Smooth muscle cell (in vitro differentiated cells): ENCODE measurements around the gene SRRM1. TPM values are rescaled to one million over a fixed set of nuclear protein-coding genes. Genes with fewer than 3 reads are reported as not detected.
"Not testable (repeated sequence)": the region's sequence is repeated elsewhere in the genome, so short reads cannot be mapped to it uniquely, and the experiment has no call there.

Experiments used
- DNase-seq: peaks from one replicate; lab custom pipeline; 2025; ENCODE audit not compliant: unreplicated experiment; lab: John Stamatoyannopoulos, UW
- H2AFZ ChIP-seq: fragments of 200-600 bp; sonication (generic); 2 replicates; pipeline ENCODE4 v1.6.0; 2016; ENCODE audit warnings: antibody characterized with exemption, low read depth, mild to moderate bottlenecking
- H3F3A ChIP-seq: fragments of 200-600 bp; sonication (generic); 2 replicates; pipeline ENCODE4 v1.6.0; 2017; ENCODE audit warnings: antibody characterized with exemption, low read depth
- H3K27ac ChIP-seq: fragments of 200-600 bp; sonication (generic); 2 replicates; pipeline ENCODE4 v1.5.1; 2016; ENCODE audit warnings: low read depth, mild to moderate bottlenecking
- H3K27me3 ChIP-seq: fragments of 200-600 bp; sonication (generic); 2 replicates; pipeline ENCODE4 v1.6.1; 2016; ENCODE audit warnings: low read depth, mild to moderate bottlenecking
- H3K36me3 ChIP-seq: fragments of 200-600 bp; sonication (generic); 2 replicates; pipeline ENCODE4 v1.5.1; 2016; ENCODE audit warnings: low read depth
- H3K4me1 ChIP-seq: fragments of 200-600 bp; sonication (generic); 2 replicates; pipeline ENCODE4 v1.5.1; 2016; ENCODE audit warnings: low read depth
- H3K4me2 ChIP-seq: fragments of 200-600 bp; sonication (generic); 2 replicates; pipeline ENCODE4 v1.6.0; 2016; ENCODE audit warnings: mild to moderate bottlenecking
- H3K4me3 ChIP-seq: fragments of 200-600 bp; sonication (generic); 2 replicates; pipeline ENCODE4 v1.5.1; 2016; ENCODE audit warnings: mild to moderate bottlenecking
- H3K79me2 ChIP-seq: fragments of 200-600 bp; sonication (generic); 2 replicates; pipeline ENCODE4 v1.6.0; 2016; ENCODE audit warnings: low read depth, mild to moderate bottlenecking
- H3K9ac ChIP-seq: fragments of 200-600 bp; sonication (generic); 2 replicates; pipeline ENCODE4 v1.6.0; 2016; ENCODE audit warnings: low read depth
- H3K9me3 ChIP-seq: fragments of 200-600 bp; sonication (generic); replicated peaks from 2 replicates; pipeline ENCODE4 v1.5.1; 2016; ENCODE audit warnings: low read depth
- H4K20me1 ChIP-seq: fragments of 200-600 bp; sonication (generic); 2 replicates; pipeline ENCODE4 v1.6.0; 2016; ENCODE audit warnings: low read depth
- WGBS: methylation state at CpG from one replicate; pipeline ENCODE4 v1.1.7; 2016; ENCODE audit warnings: low lambda C conversion rate; 5-methylcytosine and 5-hydroxymethylcytosine counted together
- polyA plus RNA-seq: library from polyadenylated mRNA; unstranded; fragments of >200 nt; fragmentation: Nextera tagmentation; extraction: Ambion mirVana; gene quantifications from 2 replicates; pipeline ENCODE4 v1.2.1, GENCODE V29; 2016
- total RNA-seq: library from RNA; depleted of rRNA; stranded (reverse); fragments of >200 nt; gene quantifications from 2 replicates; pipeline ENCODE4 v1.2.3, GENCODE V29; 2014
- TF ChIP-seq, protein P1 (sequence below): fragments of 200-600 bp; sonication (generic); IDR thresholded peaks from 2 replicates; pipeline ENCODE4 v1.5.1; 2017; ENCODE audit warnings: borderline replicate concordance, mild to moderate bottlenecking, antibody characterized with exemption; ENCODE audit not compliant: insufficient read depth, poor library complexity, severe bottlenecking

SRRM1 gene
- total and polyA plus RNA-seq, 2 experiments from 2014 or later = 53.8 to 96.0 TPM

DNA sequence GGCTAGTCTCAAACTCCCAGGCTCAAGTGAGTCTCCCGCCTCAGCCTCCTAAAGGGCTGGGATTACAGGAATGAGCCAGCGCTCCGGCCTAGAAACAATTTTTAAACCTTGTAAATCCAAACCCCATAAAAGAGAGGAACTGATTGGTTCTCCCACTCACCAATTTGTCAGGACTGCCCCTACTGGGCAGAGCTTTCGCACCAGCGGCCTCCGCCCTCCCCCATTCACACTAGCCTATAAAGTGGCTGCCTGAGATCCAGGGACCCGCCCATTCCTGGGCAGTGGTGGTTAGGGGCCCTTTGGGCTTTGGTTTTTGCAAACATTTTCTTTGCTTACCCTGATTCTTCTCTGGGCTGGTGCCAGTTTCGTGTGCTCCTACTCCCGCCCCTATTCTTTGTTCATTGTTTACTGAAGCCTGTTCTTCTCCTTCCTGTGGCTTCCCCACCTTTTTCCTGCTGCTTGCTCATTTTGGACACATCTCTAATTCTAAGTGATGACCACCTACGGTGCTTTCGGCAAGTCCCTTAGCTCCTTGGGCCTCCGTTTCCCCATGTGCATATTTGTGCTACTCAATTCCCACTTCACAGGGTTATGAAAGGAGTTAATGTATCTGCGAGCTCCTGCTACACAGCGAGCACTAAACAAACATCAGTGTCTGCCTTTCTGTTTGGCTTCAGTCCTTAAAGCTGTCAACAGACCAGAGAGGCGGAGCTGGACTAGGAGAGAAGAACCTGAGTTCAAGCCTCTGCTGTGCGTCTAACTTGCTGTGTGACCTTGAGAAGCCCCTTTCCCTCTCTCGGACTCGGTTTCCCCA, 62.4 kb downstream of the SRRM1 start:
- peak overlapping the region; percentile 33 for H3K4me2 ChIP-seq
- no peaks in the 10 kb centered on the region for H3K27me3 ChIP-seq
- peak overlapping the region; percentile 24 for H3K4me3 ChIP-seq
- TF ChIP-seq, protein P1, sequence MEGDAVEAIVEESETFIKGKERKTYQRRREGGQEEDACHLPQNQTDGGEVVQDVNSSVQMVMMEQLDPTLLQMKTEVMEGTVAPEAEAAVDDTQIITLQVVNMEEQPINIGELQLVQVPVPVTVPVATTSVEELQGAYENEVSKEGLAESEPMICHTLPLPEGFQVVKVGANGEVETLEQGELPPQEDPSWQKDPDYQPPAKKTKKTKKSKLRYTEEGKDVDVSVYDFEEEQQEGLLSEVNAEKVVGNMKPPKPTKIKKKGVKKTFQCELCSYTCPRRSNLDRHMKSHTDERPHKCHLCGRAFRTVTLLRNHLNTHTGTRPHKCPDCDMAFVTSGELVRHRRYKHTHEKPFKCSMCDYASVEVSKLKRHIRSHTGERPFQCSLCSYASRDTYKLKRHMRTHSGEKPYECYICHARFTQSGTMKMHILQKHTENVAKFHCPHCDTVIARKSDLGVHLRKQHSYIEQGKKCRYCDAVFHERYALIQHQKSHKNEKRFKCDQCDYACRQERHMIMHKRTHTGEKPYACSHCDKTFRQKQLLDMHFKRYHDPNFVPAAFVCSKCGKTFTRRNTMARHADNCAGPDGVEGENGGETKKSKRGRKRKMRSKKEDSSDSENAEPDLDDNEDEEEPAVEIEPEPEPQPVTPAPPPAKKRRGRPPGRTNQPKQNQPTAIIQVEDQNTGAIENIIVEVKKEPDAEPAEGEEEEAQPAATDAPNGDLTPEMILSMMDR = no peak
- no peaks in the 10 kb centered on the region for H3K79me2 ChIP-seq
- peak; percentile 12 for DNase-seq
- peaks cover 7% of the 10 kb centered on the region for H3K4me1 ChIP-seq
- WGBS = 42% methylated on average over 18 of the region's 18 CpGs
- peak overlapping the region; percentile 69 for H2AFZ ChIP-seq
- no peak overlapping the region for H3K9ac ChIP-seq
- peak overlapping the region; percentile 70 for H3K27ac ChIP-seq
- no peaks in the 10 kb centered on the region for H3K9me3 ChIP-seq
- no peaks in the 10 kb centered on the region for H3K36me3 ChIP-seq
- peaks cover 6% of the 10 kb centered on the region for H3F3A ChIP-seq
- H4K20me1 ChIP-seq = no peaks in the 10 kb centered on the region

DNA sequence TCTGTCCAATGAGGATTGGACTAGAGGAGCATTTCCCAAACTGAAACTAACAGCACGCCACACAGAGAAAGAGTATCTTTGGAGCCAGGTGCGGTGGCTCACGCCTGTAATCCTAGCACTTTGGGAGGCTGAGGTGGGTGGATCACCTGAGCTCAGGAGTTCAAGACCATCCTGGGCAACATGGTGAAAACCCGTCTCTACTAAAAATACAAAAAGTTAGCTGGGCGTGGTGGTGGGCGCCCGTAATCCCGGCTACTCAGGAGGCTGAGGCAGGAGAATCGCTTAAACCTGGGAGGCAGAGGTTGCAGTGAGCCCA, 62.9 kb downstream of the SRRM1 start:
- not testable (repeated sequence) for H3K4me3 ChIP-seq, H3K9ac ChIP-seq, H3K27me3 ChIP-seq, H3K36me3 ChIP-seq, H3K4me2 ChIP-seq, H4K20me1 ChIP-seq, H3K4me1 ChIP-seq, H3K27ac ChIP-seq, DNase-seq, H2AFZ ChIP-seq, H3F3A ChIP-seq, H3K79me2 ChIP-seq, H3K9me3 ChIP-seq
- WGBS = over 99% methylated on average over 9 of the region's 9 CpGs

GRCh38 chr1:24707687-24708086, 64.6 kb downstream of the SRRM1 start:
- Histone ChIP-seq H3F3A (peaks cover 6% of the 10 kb centered on the region), H2AFZ (no peak overlapping the region), H3K4me1 (peaks cover 7% of the 10 kb centered on the region), H4K20me1 (no peaks in the 10 kb centered on the region), H3K27ac (no peak overlapping the region), H3K79me2 (no peaks in the 10 kb centered on the region), H3K4me2 (no peak overlapping the region), H3K9me3 (no peaks in the 10 kb centered on the region), H3K4me3 (no peak overlapping the region), H3K36me3 (no peaks in the 10 kb centered on the region), H3K27me3 (no peaks in the 10 kb centered on the region), H3K9ac (no peak overlapping the region)
- TF ChIP-seq, protein P1 = no peak
- no peak for DNase-seq
- WGBS = 83% methylated on average over 4 of the region's 4 CpGs

GRCh38 chr1:24708938-24709337, 65.8 kb downstream of the SRRM1 start:
- Histone ChIP-seq H3K79me2 (no peaks in the 10 kb centered on the region), H3K9ac (no peak overlapping the region), H4K20me1 (no peaks in the 10 kb centered on the region), H3K9me3 (no peaks in the 10 kb centered on the region), H3F3A (peaks cover 6% of the 10 kb centered on the region), H3K27me3 (no peaks in the 10 kb centered on the region), H3K27ac (no peak overlapping the region), H3K4me1 (peaks cover 7% of the 10 kb centered on the region), H3K36me3 (no peaks in the 10 kb centered on the region), H2AFZ (no peak overlapping the region), H3K4me3 (no peak overlapping the region), H3K4me2 (no peak overlapping the region)
- DNase-seq = no peak
- 81% methylated on average over 4 of the region's 4 CpGs for WGBS
- TF ChIP-seq, protein P1 = no peak
